Fibroblast of upper back skin (primary cell): Measurements from ENCODE around the gene CADPS2.
"Not testable (repeated sequence)": the region's sequence is repeated elsewhere in the genome, so short reads cannot be mapped to it uniquely, and the experiment has no call there.

Source experiments
- DNase-seq: peaks from one replicate; pipeline ENCODE4 v3.0.0-alpha.2; 2013

CADPS2 gene

DNA sequence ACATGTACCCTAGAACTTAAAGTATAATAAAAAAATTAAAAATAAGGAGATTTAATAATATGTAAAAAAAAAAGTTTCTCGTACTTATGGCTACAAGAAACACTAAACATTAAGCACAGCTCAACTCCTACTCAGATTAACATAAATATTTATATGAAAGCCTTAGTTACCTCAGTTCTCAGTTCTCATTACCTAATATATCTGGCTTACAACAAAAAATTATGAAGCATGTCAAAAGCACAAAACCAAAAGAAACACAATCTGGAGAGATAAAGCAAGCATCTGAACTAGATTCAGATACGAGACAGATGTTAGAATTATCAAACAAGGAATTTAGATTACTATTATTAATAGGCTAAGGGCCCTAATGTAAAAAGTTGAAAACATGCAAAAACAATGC is 227.4 kb downstream of the CADPS2 start:
- no peak for DNase-seq

DNA sequence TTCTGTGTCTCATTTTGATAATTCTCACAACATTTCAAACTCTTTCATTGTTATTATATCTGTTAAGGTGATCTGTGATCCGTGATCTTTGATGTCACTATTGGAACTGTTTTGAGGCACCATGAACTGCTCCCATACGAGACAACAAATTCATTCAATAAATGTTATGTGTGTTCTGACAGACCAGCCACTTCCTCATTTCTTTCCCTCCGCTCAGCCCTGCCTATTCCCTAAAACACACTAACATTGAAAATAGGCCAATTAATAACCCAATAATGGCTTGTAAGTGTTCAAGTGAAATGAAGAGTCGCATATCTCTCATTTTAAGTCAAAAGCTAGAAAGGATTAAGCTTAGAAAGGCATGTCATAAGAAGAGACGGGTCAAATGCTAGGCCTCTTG is 232.6 kb downstream of the CADPS2 start:
- no peak for DNase-seq

DNA sequence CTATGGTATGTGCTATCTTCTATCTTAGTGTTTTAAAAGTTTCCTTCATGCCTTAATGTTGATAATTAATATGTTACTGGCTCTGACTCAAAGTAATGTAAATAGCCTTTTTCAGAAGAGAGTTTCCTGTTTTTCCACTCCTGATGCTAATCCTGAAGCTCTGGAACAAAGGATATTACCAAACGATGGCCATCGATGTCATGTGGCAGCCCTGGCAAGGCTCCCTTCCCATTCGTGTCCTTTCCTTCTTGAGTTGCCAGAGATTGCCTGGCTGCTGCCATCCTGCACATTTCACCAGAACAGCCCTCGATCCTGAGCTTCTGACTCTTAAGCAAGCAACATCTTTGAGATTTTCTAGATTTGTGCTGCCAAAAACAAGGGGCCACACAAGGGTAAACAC is 233.4 kb downstream of the CADPS2 start:
- no peak for DNase-seq

DNA sequence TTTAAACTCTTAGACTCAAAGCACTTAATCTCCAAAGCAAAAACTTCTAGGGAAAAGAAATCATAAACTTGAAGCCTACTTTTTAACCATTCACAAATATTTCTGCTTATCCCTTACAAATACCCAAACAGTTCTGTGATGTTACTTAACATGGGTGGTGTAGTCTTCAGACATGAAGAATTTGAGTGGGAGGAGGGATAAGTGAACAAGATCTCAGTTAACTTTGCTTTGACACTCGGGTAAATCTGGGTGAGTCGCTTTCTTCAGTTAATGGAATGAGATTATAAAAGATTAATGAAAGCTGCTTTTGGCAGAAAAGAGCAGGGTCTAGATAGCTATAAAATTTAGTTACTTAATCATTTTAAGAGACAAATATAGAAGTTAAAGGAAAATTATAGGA is 234.8 kb downstream of the CADPS2 start:
- DNase-seq: no peak

DNA sequence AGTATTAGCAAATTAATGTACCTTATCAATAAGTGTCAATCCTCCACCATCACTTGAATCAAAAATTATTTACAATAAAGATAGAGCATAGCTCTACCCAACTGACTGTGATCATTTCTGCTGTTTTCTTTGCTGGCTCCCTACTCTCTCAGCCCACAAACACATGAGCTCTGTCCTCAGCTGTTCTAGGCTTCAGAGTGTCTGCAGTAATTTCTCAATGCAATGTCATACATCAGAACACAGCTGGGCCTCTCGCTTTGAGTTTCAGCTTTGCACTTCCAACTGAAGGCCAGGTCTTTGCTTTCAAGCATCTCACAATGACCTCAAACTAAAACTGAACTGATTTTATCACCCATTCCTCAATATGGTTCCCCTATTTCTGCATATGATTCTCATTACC is 243.0 kb downstream of the CADPS2 start:
- no peak for DNase-seq

DNA sequence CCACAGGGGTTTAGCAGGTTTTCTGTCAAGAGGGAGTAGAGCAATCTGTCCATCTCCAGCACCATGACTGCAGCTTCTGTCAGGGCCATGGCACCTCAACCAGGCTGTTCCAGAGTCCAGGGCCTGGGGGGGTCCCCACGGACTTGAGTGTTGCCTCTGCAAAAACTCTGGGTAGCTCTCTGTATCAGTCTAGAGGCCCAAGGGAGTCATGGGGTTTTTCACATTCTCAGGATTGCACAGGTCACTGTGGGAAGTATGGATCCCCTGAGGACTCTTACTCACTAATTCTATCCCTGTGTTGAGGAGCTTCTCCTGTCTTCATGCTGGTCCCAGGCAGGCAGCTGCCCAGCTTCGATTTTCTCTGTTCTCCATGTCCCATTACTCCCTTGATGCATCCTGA is 247.8 kb downstream of the CADPS2 start:
- DNase-seq: no peak

DNA sequence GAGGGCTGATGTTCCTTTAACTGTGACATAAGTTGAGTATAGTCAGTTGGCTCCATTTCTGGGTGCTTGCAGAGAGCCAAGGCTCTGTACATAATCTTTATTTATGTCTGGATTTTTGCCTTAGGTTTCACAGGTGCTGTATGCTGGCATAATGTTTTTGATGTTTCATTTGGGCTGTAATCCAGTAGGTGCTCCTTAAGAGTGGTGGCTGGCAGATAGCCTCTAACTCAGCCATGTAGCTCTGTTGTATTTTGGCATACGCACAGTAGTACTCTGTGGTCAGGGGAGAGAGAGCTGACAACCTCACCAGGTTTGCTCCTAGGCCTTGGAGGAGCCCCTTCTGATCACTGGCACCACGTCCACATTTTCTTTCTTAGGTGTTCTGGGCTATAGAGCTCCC is 248.5 kb downstream of the CADPS2 start:
- DNase-seq: no peak

DNA sequence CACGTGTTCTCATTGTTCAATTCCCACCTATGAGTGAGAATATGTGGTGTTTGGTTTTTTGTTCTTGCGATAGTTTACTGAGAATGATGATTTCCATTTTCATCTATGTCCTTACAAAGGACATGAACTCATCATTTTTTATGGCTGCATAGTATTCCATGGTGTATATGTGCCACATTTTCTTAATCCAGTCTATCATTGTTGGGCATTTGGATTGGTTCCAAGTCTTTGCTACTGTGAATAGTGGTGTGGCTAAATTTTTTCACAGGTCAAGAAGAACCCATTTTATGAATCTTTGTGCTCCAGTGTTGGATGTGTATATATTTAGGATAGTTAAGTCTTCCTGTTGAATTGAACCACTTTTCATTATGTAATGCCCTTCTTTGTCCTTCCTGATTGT is 250.8 kb downstream of the CADPS2 start:
- DNase-seq: not testable (repeated sequence)

DNA sequence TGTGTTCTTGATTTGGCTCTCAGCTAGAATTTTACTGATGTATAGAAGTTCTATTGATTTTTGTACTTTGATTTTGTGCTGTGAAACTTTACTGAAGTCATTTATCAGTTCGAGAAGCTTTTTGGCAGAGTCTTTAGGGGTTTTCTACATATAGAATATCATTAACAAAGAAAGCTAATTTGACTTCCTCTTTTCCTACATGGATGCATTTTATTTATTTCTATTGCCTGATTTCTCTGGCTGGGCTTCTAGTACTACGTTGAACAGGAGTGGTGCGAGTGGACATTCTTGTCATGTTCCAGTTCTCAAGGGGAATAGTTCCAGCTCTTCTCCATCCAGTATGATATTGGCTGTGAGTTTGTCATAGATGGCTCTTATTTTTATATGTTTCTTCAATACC is 252.8 kb downstream of the CADPS2 start:
- no peak for DNase-seq

DNA sequence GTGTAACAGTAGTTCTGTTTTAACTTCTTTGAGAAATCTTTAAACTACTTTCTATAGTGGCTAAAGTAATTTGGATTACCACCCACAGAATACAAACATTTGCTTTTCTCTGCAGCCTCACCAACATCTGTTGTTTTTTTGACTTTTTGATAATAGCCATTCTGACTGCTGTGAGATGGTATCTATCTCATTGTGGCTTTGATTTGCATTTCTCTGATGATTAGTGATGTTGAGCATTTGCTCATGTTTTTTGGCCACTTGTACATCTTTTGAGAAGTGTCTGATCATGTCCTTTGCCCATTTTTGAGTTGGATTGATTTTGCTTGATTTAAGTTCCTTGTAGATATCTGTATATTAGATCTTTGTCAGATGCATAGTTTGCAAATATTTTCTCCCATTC is 254.0 kb downstream of the CADPS2 start:
- no peak for DNase-seq

DNA sequence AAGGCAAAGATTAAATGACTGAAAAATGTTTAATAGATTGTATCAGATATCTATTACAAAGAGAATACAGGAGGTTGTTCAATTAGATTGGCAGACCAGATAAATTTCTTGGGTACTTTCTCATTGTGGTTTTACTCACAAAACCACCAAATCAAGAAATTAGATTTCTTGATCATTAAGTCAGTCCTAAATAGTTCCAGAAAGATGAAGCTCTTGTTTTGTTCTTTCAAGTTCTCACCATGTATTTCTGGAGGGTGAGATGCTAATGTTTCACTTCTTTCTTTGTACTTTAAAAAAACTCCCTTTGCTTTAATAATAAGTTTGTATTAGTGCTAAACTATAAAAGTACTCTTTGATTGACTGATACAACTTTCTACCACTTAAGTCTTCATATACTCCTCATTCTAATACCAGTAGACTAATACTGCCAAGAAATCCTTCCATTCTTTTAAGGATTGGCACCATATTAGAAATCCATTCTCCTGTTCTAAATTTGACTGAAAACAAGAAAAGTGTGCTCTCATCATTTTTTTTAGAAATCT is 256.8 kb downstream of the CADPS2 start:
- DNase-seq: no peak

DNA sequence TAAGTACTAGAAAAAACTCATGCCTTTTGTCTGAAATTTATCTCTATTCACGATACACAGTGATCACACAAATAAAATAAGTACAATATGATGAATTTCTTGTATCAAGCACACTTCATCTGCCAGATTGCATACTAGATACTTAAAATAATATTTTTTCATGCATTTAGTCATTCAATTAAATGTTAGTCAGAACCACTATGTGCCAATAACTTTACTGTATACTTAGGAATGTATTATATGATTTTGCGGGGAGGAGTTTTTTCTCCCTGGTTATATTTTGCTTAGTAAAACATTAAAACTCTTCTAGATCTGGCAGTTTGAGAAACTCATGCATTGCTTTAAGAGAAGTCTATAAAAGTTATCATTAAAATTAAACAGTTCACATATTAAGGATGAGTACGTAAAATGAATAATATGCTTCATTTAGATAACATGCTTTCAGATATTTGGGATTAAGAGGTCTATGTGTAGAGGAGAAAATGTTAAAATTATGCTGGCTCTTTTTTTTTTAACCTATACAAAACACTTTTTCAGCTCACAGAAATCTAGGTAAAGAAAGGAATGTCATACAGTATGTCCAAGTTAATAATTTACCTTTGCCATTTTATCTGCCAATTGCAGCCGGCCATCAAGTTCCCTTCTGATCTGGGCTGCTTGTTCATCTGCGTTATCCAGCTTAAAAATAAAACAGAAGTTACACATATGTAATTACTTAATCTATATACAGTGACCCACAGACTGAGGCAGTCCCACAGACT is 257.4 kb downstream of the CADPS2 start:
- DNase-seq: no peak

DNA sequence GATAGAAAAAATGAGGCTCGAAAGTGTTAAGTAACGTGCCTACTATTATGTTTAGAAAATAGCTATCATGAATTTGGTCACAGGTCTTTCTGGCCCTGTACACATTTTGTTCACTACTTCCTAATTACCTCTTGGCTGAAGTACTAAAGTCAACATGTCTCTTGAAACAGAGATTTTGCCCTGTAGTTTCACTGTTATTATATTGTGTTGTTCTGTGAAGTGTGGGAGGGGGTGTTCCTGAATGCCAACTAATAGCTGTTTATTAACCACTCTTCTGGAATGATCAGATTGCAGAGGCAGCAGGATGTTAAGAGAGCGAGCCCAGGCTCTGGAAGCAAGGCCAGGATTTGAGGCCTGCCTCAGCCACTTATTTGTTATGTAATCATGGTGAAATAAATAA is 259.5 kb downstream of the CADPS2 start:
- DNase-seq: no peak

DNA sequence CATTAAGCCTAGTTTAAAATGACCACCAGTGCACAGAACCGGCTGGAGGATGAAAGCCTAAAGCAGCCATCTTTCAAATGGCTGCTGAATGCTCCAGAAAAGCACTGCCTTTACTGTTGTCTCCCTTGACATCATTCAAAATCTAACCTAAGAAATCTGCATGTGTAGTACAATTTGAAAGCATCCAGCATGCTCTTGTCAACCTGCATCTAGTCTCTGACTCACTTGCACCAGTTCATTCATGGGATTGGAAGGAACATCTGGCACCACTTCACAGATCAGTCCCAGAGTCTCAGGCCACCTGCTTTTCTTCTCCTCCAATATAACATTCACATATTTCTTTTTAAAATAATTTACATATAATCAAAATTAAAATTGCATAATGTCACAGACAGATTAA is 263.6 kb downstream of the CADPS2 start:
- DNase-seq: no peak

DNA sequence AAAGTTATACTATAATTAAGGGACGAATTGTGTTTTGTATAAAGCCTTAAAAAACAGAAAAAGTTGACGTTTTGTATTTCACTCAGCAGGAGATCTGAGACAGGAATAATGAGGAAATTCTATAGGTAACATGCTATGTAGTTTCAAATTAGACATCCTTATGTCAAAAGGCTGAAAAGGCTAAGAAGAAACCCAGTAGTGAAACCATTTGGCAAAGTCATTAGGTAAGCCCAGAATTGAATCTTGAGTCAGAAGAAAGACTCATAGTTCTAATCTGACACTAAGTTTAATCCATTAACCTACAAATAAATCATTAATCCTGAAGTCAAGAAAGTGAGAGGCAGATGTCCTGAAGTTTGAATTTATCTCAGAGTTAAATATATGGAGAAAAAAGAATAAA is 266.6 kb downstream of the CADPS2 start:
- DNase-seq: no peak

DNA sequence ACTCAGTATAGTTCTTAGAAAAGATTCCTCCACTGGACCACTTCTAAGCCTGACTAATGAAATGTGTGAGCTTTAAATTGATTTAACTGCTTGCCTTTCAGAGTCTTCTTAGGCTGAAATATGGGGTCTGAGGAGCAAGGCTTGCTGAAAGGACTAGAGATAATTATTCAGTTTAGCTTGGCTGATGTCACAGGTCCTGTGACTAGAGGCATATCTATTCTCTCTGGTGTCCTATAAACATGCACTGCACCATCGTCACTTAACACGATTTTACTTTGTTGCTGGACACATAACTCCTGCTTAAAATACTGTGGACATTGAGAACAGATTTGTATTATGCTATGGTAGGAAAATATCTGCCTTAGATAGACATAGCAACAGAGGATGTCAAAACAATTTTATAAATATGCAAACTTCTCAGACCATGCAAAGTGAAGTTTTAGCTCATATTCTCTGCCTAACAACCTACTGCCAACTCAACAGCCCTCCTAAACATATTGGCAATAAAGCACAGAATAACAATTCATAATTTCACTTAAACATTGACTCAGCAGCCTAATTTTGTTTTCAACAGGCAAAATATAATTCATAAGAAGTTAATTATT is 267.6 kb downstream of the CADPS2 start:
- no peak for DNase-seq

DNA sequence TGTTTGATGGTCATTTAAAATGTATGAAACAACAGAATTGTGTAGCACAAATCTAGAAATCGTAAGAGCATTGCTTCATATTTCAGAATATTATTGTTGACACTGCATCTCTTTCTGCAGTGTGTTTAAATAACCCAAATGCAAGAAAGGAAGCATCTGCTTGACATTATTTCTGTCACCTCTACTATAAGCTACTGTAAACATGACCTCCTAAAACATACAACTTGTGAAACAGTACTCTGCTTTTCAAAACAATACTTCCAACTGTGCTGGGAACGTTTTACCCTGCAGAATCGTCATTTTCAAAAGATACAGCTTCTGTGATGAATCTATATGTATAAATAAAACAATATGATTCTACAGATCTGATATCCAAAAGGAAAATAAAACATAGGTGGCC is 269.3 kb downstream of the CADPS2 start:
- no peak for DNase-seq

DNA sequence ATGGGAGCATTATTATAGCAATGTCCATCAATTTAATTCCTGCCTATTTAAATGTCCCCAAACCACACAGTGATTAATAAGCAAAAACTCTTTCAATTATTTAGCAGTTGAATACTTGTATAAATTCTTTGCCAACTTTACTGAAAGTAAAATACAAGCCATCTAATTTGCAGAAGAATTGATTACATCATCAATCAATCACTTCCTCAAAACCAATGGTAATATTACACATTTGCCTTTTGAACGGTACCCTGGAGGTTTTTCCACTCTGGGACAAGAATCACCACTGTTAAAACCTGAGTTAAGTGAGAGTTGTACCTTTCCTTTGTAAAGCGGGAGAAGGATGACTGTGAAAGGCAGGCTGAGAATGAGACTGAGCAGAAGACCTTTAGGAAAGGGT is 280.3 kb downstream of the CADPS2 start:
- no peak for DNase-seq

DNA sequence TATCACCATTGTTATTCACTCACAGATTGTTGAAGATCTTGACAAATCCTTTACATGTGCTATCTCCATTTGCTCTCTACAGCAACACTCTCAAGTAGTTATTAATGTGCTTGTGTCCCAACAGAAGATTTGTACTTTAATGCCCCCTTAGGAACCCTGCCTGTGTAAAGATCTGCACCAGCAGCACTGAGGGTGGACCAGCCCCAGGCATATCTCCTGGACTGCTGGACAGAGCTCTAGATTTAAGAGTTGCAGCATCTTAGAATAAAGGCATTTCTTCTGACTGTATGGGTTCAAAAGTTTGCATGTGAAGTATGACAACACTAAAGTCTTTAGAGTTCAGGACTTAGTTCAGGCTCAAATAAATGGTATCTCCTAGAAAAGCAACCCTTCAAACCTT is 282.0 kb downstream of the CADPS2 start:
- DNase-seq: no peak

DNA sequence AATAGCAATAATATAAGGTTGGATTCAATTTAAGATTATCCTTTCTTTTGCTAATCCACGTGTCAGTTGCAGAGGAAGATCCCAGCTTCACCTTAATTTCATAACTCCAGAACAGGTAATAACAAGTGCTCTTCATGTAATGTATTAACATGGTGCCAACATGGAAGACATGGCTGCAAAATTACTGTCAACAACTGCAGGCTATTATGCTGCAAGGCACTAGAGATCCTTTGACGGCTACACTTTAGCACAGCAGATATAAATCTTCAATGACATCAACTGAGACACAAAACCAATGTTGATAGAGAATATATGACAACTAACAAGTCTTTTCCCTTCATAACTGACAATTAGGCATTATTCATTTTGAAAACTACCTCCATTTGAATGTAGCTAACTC is 283.5 kb downstream of the CADPS2 start:
- no peak for DNase-seq

DNA sequence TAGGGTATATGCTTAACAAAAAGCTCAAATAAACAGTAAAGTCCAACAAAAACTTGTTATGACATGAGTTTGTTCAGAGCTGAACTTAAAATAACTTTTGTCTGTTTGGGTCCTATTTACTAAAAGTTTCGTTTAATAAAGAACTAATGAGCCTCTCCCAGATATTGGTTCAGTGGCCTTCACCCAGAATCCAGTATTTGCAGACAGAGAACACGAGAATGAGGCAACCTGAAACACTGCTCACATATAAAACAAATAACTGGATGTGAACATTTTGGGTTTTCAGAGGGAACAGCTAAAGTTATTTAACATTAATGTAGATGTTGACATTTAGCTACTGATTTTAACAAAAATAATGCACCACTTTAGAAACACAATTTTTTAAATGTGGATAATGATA is 285.6 kb downstream of the CADPS2 start:
- no peak for DNase-seq

DNA sequence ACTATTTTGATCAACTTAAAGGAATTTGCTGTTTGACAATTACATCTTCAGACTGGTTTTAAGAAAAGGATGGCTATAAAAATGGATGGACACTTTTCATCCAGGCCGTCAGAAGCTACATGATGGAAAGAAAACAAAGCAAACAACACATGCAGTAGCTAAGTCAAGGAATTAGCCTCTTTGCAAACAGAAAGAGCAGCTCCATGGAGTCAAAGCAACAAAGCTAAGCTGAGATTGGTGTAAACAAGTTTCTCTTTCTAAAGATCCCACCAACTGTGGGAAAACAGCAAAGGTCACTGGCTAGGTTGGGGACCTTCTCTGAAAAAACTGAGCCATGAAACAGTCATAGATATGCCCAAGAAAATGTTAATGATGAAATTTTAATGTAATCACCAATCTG is 286.2 kb downstream of the CADPS2 start:
- DNase-seq: no peak

DNA sequence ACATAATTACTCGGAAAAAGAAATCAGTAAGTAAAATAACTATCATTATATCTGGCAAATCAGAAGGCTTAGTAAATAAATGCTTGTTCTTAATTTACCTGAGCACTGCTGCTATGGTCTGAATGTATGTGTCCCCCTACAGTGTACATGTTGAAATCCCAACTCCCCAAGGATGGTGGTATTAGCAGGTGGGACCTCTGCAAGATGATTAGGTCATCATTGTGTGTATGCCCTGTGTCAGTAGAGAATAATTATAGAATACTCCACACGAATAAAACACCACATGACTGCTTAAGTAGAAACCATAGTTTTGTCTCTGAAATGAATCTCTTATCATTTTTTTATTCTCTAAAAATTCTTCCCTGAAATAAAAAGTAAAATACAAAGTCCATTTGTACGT is 289.0 kb downstream of the CADPS2 start:
- no peak for DNase-seq

DNA sequence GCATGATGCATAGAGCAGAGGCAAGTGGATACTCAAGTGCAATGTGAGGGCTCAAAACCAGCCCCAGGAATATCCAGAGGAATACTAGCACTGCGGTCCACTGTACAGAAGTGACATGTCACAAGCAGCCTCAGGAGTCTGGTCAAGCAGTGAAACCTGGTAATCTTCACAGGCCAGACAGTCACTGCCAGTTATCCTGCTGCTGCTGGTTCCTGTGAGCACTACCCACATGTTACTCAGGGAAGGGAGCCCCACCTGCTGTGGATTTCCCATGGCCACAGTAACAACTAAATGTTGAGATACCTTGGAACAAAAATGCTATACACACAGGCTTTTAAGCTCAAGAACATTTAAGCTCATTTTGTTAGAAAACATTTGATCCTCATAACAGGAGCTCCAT is 290.4 kb downstream of the CADPS2 start:
- DNase-seq: no peak

DNA sequence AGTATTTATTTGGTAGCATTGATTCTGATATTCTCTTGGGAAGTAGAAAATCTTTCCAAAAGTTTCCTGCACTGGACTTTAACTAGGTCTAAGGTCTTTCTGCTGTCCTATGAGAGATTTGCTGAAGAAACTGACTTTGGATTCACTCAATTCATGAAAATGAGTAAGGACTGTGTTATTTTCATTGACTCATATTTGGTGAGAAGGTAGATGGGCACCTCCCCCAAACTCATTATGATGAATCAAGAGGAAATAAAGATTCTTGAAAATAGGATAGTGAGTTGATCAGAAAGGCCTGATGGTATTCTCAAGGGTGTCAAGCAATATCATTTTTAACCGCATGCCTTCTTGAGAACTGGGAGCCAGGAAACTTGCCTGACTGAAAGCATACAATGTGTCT is 297.6 kb downstream of the CADPS2 start:
- peak; percentile 12 for DNase-seq
